Uterus (tissue), 2 donors: ENCODE measurements around the gene AVPR2.

Source experiments
- CTCF ChIP-seq, 4 experiments: fragments of 200-600 bp in 2 of 4; fragments of 450-650 bp in 2 of 4; sonication (generic) in 2 of 4; IDR thresholded peaks; one replicate each; pipeline ENCODE4 v1.5.1; 2016 to 2019; ENCODE audit warnings: antibody characterized with exemption in 4 of 4, mild to moderate bottlenecking in 2 of 4, moderate library complexity in 1 of 4
- POLR2A ChIP-seq, 2 donors: fragments of 450-650 bp; IDR thresholded peaks; one replicate each; pipeline ENCODE4 v1.6.1; 2016; ENCODE audit warnings: antibody characterized with exemption in 2 of 2, mild to moderate bottlenecking in 1 of 2, moderate library complexity in 1 of 2

- TF ChIP-seq CTCF (IDR thresholded peaks at IDR 0.05) (no peak), POLR2A (IDR thresholded peaks at IDR 0.05) (no peak)
Measured at GRCh38 chrX:153882086-153882498, 22.4 kb upstream of the AVPR2 start.
